ENCODE results near the gene ARHGAP11A.

- no peak for TF ChIP-seq EZH2 (IDR thresholded peaks at IDR 0.05; ENCODE audit: borderline replicate concordance, low read depth, low read length, severe bottlenecking)
- TF ChIP-seq, protein P1, sequence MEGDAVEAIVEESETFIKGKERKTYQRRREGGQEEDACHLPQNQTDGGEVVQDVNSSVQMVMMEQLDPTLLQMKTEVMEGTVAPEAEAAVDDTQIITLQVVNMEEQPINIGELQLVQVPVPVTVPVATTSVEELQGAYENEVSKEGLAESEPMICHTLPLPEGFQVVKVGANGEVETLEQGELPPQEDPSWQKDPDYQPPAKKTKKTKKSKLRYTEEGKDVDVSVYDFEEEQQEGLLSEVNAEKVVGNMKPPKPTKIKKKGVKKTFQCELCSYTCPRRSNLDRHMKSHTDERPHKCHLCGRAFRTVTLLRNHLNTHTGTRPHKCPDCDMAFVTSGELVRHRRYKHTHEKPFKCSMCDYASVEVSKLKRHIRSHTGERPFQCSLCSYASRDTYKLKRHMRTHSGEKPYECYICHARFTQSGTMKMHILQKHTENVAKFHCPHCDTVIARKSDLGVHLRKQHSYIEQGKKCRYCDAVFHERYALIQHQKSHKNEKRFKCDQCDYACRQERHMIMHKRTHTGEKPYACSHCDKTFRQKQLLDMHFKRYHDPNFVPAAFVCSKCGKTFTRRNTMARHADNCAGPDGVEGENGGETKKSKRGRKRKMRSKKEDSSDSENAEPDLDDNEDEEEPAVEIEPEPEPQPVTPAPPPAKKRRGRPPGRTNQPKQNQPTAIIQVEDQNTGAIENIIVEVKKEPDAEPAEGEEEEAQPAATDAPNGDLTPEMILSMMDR (IDR thresholded peaks at IDR 0.05; ENCODE audit: borderline replicate concordance, extremely low read depth, low read length, poor library complexity, severe bottlenecking): no peak
Measured at GRCh38 chr15:32637704-32638103, 22.4 kb downstream of the ARHGAP11A start.

All from DND-41 (cell line).